GM18519 (cell line): ENCODE results near the gene PNMA8C.
"Not testable (repeated sequence)": the region's sequence is repeated elsewhere in the genome, so short reads cannot be mapped to it uniquely, and the experiment has no call there.

Source experiments
- ATAC-seq: cut with Tn5 transposase; IDR thresholded peaks from one replicate; pipeline ENCODE4 v1.9.1; 2021; ENCODE audit warnings: mild to moderate bottlenecking, moderate library complexity; ENCODE audit not compliant: unreplicated experiment, low FRiP score

PNMA8C gene

DNA sequence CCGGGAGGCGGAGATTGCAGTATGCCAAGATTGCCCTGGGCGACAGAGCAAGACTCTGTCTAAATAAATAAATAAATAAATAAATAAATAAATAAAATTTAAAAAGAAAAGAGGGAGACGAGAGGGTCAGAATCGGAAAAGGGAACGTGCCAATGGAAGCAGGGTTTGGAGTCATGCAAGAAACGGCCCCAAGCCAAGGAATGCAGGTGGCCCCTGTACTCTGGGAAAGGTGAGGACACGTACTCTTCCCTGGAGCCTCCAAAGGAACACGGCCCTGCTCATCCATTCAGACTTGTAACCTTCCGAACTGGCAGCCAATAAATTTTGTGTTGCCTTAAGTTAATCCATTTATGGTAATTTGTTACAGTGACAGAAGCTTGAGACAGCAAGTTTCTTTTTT, 19.9 kb upstream of the PNMA8C start:
- ATAC-seq, result no peak

DNA sequence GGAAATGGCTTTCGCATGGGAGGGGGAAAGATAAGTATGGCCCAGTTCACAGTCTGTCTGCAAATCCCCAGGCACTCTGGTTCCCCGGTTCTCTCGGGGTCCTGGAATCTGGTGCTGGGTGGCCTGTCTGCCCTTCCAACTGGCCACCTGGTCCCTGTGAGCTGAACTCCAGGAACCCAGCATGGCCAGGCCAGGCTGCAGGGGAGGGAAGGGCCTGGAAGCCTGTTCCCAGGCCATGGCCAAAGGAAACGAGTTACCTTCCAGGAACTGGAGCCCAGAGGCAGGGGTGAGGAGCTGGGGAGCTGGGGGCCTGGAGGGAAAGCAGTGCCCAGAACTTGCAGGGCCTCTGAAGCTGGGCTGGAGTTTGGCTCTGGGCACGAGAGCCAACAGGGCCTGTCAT, 19.1 kb upstream of the PNMA8C start:
- ATAC-seq, result no peak

DNA sequence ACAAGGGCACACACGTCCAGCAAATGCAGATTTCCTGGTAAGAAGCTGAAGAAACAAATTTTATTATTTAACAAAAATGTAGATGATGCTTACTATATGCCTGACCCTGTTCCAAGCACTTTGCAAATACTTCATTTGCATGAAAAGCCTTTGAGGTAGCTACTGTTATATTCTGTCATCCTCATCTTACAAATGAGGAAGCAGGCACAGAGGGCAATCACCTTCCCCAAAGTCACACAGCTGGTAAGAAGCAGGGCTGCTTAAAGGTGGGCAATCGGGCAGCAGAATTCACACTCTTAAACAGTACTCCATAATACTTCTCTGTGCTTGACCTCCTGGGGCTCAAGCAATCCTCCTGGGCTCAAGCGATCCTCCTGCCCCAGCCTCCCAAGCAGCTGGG, 18.3 kb upstream of the PNMA8C start:
- ATAC-seq, result no peak

DNA sequence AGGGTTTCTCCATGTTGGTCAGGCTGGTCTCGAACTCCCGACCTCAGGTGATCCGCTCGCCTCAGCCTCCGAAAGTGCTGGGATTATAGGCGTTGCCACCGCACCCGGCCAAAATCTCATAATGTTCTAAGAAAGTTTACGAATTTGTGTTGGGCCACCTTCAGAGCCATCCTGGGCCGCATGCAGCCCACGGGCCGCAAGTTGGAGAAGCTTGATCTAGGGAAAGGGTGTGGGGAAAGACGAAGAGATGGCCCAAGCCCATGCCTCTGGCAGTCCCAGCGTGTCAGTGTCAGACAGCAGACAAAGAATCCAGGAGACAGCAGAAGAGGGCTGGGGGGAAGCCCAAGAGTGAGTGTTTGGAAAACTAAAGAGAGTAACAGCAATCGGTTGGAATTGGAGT, 17.3 kb upstream of the PNMA8C start:
- no peak for ATAC-seq

DNA sequence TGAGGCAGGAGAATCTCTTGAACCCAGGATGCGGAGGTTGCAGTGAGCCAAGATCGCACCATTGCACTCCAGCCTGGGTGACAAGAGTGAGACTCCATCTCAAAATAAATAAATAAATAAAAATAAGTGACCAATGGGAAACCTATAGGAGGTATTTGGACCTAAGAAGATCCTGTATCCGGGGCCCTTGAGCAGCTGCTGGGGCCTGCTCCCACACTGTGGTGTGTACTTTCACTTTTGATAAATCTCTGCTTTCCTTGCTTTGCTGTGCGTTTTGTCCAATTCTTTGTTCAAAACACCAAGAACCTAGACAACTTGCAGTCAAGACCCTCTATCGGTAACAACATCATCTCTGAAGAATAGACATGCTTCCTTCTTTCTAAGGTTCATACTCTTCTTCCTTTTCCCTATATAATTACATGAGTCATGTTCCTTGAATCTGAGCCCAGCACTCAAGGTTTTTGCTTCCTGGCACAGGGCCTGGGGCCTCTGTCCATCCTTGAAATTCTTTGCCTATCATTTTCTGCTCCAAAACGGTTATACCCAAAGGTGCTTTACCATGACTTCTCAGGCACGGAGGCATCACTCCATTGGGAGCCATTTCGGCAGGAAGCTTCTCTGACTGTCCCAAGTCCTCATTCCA, 14.2 kb upstream of the PNMA8C start:
- no peak for ATAC-seq

DNA sequence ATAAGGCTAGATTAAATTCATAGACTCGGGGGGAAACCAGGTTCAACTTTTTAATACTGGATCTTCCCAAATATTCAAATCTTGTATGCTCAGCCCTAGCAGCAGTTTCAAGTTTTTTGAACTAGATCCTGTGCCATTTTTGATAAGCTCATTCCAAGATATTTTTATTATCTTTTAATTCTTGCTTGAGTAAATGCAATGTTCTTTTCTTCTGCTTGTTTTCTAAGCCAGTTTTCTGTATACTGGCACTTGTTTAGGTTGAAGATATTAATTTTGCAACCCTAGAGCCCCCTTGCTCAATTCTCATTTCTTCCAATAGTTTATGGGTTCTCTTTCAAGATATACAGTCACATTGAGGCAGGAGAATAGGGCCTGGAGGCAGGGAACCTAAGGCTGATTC, 13.1 kb upstream of the PNMA8C start:
- ATAC-seq, result no peak

DNA sequence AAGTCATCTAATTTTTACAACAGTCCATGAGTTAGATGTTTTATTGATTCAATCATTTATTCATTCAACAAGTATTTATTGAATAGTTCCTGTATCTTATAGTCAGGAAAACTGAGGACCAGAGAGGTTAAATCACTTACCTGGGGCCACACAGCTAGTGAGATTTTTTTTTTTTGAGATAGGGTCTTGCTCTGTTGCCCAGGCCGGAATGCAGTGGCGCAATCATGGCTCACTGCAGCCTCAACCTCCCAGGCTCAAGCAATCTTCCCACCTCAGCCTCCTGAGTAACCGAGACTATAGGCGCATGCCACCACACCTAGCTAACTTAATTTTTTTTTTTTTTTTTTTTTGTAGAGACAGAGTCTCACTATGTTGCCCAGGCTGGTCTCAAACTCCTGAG, 7.0 kb upstream of the PNMA8C start:
- not testable (repeated sequence) for ATAC-seq

DNA sequence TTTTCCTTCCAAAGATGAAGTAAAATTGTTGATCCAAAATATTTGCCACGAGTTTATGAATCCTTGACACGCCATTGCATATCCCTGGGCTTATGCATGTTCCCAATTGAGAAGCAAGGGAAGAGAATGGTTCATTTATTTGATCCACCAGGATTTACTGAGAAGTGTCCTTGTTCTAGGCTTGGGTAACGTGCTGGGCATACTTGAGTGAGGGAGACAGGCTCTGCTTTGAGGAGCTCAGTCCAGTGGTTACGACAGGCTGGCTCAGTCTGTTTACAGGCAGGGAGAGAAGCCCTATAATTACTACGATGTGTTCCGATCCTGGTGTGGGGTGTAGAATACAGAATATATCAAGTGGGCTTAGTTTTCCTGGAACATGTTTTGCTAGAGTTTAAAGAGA, 6.3 kb upstream of the PNMA8C start:
- ATAC-seq, result no peak

DNA sequence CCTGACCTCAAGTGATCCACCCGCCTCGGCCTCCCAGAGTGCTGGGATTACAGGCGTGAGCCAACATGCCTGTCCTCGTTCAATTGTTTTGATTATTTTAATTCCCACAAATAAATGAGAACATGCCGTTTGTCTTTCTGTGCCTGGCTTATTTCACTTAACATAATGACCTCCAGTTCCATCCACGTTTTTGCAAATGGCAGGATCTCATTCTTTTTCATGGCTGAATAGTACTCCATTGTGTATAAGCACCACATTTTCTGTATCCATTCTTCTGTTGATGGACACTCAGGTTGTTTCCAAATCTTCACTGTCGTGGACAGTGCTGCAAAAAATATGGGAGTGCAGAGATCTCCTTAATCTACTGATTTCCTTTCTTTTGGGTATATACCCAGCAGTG, 4.7 kb upstream of the PNMA8C start:
- ATAC-seq, result not testable (repeated sequence)

DNA sequence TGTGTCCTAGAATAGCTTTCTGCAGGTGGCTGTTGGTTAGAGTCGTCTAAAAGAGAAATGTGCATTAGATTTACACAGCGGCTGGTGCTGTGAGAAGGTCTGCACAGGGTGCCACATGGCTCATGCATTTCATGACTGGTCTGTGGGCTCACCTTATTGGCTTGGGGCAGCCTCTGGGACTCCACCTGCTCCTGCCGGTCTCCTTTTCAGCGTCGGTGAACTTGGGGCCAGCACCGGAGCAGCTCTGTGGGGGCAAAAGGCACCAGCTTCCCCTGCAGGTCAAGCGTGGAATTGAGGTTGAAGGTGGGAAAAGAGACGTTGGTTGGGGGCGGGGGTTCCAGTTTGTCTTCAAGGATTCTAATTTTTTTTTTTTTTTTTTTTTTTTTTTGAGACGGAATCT, 3.1 kb upstream of the PNMA8C start:
- no peak for ATAC-seq

DNA sequence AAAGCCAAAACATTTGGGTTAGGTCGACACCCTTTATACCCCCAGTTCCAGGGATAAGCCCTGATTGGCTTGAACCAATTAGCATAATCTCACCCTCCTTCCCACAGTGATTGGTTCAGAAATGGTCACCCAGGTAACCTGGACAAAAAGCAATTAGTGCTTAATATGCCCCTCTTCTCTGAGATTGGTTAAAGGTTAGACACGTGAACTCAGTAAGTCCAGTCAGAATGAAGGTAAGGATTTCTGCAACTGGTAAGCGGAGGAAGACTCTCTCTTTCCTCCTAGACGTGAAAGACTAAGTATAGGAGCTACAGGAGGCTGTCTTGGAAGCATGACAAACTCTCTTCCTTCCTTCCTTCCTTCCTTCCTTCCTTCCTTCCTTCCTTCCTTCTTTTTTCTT, 1.3 kb upstream of the PNMA8C start:
- ATAC-seq, result no peak

DNA sequence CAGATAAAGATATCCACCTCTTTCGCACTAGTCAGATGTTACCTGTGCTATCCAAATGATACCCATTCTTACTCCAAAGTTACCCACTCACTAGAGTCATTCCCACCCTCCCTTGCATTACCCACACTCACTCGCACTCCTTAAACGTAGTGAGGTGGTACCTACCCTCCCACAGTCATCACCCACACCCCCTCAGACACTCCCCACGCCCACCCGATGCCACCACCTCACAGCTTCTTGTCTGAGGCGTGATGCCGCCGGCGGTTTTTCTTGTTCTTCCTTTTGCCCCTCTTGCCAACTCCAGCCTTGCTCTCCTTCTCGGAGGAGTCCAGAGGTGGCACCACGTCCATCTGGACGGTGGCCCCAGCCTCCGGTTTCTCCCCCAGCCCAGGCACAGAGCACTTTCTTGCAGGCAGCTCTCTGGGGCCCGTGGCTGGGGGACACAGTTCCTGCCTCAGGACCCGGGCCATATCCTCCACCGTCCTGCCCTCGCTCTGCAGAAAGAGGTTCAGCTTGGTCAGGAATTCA, 1.2 kb downstream of the PNMA8C start:
- ATAC-seq, result no peak

DNA sequence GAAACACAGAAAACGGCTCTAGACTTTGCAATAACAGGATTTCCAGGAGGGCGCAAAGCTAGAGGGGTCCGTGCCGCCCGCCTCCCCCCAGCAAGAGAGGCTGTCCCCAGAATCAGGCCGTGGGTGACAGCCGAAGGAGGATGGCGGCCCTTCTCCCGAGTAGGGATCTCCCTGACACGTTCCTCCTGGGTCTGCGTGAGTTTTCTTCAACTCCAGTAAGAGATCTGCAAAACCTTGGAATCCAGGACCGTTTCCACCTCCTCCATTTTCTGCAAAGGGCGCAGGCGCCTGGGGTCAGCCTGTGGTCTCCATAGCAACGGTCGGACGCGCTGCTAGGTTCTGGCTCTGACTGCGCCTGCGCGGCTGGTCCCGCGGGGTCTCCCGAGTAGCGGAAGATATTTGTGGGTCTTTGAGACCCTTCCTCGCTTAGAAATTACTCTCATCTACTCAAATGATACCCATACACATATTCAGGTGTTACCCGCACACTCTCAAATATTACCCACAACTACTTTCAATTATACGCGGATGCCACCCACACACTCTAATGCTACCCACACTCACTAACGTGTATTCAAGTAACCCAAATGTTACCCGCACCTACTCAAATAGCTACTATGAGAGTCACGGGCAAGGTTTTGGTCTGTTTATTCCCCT, 2.1 kb downstream of the PNMA8C start:
- no peak for ATAC-seq

DNA sequence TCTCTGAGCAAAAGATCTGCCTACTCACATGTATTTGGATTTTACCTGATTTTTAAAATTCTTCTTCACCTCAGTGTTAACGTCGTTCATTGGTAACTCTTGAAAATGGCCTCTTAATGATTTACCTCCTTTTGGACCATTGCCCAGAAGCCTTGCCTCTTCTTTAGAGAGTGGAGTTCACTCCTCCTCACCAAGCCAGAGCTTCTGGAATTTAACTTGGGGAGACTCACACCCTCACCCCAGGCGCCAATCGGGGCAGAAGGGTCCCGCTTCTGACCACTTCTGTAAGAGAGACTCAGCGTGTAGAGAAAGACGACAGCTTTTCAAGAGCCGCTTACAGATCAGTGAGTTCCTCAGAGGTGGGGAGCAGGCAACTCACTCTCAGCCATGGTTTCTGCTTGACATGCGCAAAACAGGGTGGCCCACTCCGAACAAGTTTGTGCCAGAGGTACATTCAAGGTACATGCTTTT, 2.7 kb downstream of the PNMA8C start:
- ATAC-seq, result no peak

DNA sequence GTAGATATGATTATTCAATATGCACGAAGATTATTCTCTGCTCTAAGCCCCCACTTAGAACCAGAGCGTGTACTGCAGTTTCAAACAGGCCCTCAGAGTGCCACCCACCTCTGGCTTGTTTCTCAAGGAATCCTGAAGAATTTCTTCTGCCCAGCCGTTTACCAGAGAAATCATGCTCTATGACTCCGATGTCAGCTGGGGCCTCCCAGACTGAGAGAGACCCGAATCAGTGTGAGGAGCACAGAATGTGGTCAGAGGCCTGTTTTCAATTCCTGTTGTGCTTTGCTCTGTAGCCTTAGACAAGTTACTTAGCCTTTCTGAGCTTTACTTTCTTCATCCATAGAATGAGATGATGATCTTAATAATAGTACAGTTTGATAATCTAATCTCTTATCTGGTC, 5.5 kb downstream of the PNMA8C start:
- ATAC-seq, result no peak

DNA sequence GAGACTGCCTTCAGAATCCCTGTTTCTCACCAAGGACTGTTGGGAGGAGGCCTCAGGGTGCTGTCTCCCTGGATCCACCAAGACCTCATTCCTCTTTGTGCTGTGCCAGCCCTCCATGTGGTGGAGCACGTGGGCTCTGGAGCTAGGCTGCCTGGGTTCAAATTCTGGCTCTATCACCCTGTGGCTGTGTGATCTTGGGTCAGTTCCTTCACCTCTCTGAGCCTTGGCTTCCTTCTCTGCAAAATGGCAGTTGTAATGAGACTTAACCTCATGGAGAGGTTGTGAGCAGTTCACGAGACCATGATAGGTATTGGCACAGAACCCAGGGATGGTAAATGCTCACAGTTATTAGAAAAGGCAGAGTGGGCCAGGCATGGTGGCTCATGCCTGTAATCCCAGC, 6.4 kb downstream of the PNMA8C start:
- ATAC-seq, result no peak

DNA sequence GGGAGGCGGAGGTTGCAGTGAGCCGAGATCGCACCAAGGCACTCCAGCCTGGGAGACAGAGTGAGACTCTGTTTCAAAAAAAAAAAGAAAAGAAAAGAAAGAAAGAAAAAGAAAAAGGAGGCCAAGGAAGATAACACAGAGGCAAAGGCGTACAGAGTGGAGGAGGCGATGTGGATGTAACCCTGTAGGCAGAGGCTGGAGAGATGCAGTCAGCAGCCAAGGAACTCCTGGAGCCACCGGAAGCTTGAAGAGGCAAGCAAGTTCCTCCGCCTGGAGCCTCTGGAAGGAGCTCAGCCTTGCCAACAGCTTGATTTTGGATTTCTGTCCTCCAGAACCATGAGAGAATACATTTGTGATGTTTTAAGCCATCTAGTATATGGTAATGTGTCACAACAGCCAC, 8.7 kb downstream of the PNMA8C start:
- no peak for ATAC-seq

DNA sequence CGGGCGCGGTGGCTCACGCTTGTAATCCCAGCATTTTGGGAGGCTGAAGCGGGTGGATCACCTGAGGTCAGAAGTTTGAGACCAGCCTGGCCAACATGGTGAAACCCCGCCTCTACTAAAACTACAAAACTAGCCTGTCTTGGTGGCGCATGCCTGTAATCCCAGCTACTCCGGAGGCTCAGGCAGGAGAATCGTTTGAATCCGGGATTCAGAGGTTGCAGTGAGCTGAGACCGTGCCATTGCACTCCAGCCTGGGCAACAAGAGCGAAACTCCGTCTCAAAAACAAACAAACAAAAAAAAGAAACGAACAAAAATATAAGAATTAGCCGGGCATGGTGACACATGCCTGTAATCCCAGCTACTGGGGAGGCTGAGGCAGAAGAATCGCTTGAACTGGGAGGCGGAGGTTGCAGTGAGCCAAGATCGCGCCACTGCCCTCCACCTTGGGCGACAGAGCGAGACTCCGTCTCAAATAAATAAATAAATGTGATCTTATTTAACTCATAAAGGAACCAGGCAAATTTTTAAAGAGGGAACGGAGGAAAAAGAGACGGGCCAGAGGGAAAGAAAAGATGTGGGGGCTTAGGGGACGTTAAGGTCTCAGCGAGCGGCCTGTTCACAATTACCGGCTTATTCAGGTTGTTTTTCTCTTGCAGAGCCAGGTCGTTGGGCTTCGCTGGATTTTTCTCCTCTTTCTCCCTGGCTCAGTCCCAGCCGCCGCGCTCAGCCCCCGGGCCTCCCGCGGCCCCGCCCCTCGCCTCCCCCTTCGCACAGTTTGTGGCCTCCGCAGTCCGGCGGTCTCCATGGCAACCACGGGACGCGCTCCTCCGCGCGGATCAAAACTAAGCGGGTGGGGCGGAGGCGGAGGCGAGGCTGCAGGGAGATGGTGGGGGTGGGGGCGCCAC, 12.7 kb downstream of the PNMA8C start:
- not testable (repeated sequence) for ATAC-seq

DNA sequence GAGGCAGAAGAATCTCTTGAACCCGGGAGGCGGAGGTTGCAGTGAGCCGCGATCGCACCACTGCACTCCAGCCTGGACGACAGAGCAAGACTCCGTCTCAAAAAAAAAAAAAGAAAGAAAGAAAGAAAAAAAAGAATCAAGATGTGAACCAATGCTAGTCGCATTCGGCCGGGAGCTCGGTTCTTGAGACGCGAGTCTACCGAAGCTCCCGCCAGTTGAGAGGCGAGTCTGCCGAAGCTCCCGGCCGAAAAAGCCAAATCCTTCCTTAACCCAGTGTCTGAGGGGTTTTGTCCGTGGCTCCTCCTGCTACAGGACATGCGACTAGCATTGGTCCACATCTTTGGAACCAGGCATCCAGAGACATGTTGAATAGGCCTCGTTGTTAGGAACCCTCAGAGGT, 13.8 kb downstream of the PNMA8C start:
- not testable (repeated sequence) for ATAC-seq

DNA sequence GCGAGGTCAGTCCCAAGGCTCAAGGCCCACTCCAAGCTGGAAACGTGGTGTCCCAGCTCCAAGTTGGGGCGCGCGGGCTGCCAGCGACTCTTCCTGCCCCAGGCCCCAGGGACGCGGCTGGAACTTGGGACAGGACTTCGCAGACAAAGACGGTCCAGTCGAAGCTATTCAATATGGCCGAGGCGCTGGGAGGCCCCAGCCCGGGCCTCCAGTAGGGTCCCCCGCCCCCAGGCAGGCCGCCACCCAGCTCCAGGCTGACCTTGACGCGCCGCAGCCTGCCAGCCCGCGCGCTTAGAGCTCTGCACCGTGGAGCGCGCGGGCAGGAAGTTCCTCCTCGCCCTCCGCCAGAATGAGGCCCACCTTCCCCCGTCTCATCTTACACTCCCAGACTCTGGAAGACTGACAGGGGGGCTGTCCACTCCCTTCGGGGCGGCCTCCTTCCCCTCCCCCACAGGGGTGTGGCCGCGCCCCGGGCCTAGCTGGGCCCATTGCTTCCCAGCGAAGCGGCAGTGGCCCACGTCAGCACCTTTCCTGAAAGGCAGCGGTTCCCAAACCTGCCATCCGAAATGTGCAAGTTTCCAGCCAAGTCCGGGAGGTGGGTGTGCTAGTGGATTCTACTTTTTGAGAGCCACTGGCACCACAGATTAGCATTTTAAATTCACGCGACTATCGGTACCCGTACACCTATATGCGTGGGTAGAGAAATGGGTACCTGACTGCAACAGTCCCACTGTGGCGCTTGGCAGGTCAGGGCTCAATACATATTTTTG, 15.3 kb downstream of the PNMA8C start, which contains the start of gene CCDC8:
TSS of gene CCDC8 (minus strand) at position 303 of the 770 bp plus-strand sequence. CDS start 754 bp downstream, outside the sequence.
- no peak for ATAC-seq
